ENCODE results near the gene EPHA2.

The EPHA2 gene

GRCh38 chr1:16120407-16120806 lies 35.5 kb downstream of the EPHA2 start:
- no peak for DNase-seq (ENCODE audit: low read depth)
- H3K4me3 ChIP-seq (ENCODE audit: low read depth, low read length): no peak overlapping the region
- no peak for TF ChIP-seq MAX (IDR thresholded peaks at IDR 0.05; ENCODE audit: low read depth, low read length)
- no peak for TF ChIP-seq POLR2A (IDR thresholded peaks at IDR 0.05; ENCODE audit: extremely low read depth, insufficient read length)
- no peak for TF ChIP-seq MYC (IDR thresholded peaks at IDR 0.05; ENCODE audit: low read depth, low read length)
- no peak for TF ChIP-seq CTCF (IDR thresholded peaks at IDR 0.05; ENCODE audit: low read depth, low read length)

GRCh38 chr1:16119926-16120325 lies 35.9 kb downstream of the EPHA2 start:
- TF ChIP-seq MAX (IDR thresholded peaks at IDR 0.05; ENCODE audit: low read depth, low read length) (no peak), CTCF (IDR thresholded peaks at IDR 0.05; ENCODE audit: low read depth, low read length) (no peak), MYC (IDR thresholded peaks at IDR 0.05; ENCODE audit: low read depth, low read length) (no peak), POLR2A (IDR thresholded peaks at IDR 0.05; ENCODE audit: extremely low read depth, insufficient read length) (no peak)
- no peak for DNase-seq (ENCODE audit: low read depth)
- no peak overlapping the region for H3K4me3 ChIP-seq (ENCODE audit: low read depth, low read length)

GRCh38 chr1:16119504-16119903 lies 36.4 kb downstream of the EPHA2 start:
- no peak overlapping the region for H3K4me3 ChIP-seq (ENCODE audit: low read depth, low read length)
- DNase-seq (ENCODE audit: low read depth): no peak
- TF ChIP-seq MAX (IDR thresholded peaks at IDR 0.05; ENCODE audit: low read depth, low read length) (no peak), POLR2A (IDR thresholded peaks at IDR 0.05; ENCODE audit: extremely low read depth, insufficient read length) (no peak), CTCF (IDR thresholded peaks at IDR 0.05; ENCODE audit: low read depth, low read length) (no peak), MYC (IDR thresholded peaks at IDR 0.05; ENCODE audit: low read depth, low read length) (no peak)

- H3K4me3 ChIP-seq (ENCODE audit: low read depth, low read length): no peak overlapping the region
- TF ChIP-seq POLR2A (IDR thresholded peaks at IDR 0.05; ENCODE audit: extremely low read depth, insufficient read length) (no peak), MAX (IDR thresholded peaks at IDR 0.05; ENCODE audit: low read depth, low read length) (no peak), MYC (IDR thresholded peaks at IDR 0.05; ENCODE audit: low read depth, low read length) (no peak), CTCF (IDR thresholded peaks at IDR 0.05; ENCODE audit: low read depth, low read length) (no peak)
- no peak for DNase-seq (ENCODE audit: low read depth)
Observed at GRCh38 chr1:16118706-16119105, 37.2 kb downstream of the EPHA2 start.

- no peak for DNase-seq (ENCODE audit: low read depth)
- TF ChIP-seq MAX (IDR thresholded peaks at IDR 0.05; ENCODE audit: low read depth, low read length): no peak
- TF ChIP-seq MYC (IDR thresholded peaks at IDR 0.05; ENCODE audit: low read depth, low read length): no peak
- no peak for TF ChIP-seq POLR2A (IDR thresholded peaks at IDR 0.05; ENCODE audit: extremely low read depth, insufficient read length)
- TF ChIP-seq CTCF (IDR thresholded peaks at IDR 0.05; ENCODE audit: low read depth, low read length): no peak
- no peak overlapping the region for H3K4me3 ChIP-seq (ENCODE audit: low read depth, low read length)
Observed at GRCh38 chr1:16117936-16118335, 37.9 kb downstream of the EPHA2 start.

GRCh38 chr1:16117369-16117768 lies 38.5 kb downstream of the EPHA2 start:
- TF ChIP-seq POLR2A (IDR thresholded peaks at IDR 0.05; ENCODE audit: extremely low read depth, insufficient read length) (no peak), CTCF (IDR thresholded peaks at IDR 0.05; ENCODE audit: low read depth, low read length) (no peak), MAX (IDR thresholded peaks at IDR 0.05; ENCODE audit: low read depth, low read length) (no peak), MYC (IDR thresholded peaks at IDR 0.05; ENCODE audit: low read depth, low read length) (no peak)
- no peak overlapping the region for H3K4me3 ChIP-seq (ENCODE audit: low read depth, low read length)
- no peak for DNase-seq (ENCODE audit: low read depth)
